NCI-H1436 treated with DMSO at 0.1 percent for 48 hours (cell line): ENCODE measurements around the gene VASN.
"Not testable (repeated sequence)": the region's sequence is repeated elsewhere in the genome, so short reads cannot be mapped to it uniquely, and the experiment has no call there.

ENCODE experiments used
- DNase-seq: peaks from one replicate; lab custom pipeline; 2025; lab: John Stamatoyannopoulos, UW

Gene VASN

DNA sequence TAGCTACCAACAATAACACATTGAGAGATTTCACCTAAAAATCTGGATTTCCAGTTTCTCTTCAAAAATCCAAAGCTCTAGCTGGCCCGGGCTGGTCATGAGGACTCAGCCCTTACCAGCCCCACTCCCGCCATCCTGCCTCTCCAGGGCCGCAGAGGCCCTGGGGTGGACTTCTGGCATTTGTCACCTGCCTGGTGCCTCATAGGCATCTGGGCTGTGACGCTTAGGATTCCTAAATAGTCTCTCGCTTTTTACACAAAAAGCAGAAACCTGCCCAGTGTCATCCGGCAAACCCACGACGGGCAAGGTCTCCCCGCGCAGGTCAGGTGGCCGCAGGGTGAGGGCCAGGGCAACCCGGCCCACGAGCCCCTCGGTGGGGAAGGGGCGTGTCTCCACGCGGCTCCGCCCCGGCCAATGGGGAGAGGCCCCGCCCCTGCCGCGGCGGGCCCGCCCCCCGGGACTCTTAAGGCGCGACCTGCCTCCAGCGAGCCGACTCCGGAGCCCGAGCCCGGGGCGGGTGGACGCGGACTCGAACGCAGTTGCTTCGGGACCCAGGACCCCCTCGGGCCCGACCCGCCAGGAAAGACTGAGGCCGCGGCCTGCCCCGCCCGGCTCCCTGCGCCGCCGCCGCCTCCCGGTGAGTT is at the start of gene VASN:
Gene VASN (plus strand): TSS at position 492 of the 644 bp plus-strand sequence. CDS start 9,030 bp downstream, outside the sequence.
- DNase-seq = no peak

DNA sequence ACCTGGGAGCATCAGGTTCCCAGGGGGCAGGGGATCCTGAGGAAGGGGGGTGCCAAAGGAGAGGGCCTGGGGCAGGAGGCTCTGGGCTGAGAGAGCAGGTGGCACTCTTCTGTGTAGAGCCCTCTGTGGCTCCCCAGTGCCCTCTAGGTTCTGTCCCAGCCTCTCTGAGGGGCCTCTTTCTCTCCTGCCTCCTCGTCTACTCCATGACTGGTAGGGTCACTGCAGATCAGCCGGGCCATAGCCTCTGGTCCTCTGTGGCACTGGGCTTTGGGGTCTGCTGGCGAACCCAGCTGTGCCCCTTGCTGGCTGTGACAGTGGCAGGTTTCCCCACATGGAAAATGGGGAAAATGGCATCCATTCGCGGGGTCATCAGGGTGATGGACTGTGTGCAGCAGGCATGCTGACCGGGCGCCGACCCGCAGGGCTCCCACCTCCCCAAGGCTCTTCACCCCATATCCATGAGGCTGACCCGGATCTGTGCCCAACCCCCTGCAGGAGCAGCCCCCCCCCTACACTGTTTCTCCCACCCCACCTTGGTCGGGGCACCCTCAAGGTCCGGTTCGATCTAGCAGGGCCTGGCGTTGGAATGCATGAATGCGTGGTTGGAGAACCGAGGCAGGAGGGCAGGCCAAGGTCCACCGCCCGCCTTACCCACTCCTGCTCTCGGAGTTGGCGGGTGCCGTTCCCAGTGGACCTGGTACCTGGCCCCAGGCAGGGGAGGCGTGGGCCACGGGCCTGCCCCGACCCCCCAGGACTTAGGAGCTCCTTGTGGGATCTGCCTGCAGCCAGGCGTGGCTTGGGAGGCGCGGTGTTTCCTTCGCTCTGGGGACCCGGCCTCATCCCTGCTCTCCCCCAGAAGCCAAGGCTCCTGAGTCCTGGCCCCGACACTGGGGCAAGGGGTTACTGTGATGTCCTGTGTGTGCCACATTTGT is 49.3 kb upstream of the VASN start:
- no peak for DNase-seq

DNA sequence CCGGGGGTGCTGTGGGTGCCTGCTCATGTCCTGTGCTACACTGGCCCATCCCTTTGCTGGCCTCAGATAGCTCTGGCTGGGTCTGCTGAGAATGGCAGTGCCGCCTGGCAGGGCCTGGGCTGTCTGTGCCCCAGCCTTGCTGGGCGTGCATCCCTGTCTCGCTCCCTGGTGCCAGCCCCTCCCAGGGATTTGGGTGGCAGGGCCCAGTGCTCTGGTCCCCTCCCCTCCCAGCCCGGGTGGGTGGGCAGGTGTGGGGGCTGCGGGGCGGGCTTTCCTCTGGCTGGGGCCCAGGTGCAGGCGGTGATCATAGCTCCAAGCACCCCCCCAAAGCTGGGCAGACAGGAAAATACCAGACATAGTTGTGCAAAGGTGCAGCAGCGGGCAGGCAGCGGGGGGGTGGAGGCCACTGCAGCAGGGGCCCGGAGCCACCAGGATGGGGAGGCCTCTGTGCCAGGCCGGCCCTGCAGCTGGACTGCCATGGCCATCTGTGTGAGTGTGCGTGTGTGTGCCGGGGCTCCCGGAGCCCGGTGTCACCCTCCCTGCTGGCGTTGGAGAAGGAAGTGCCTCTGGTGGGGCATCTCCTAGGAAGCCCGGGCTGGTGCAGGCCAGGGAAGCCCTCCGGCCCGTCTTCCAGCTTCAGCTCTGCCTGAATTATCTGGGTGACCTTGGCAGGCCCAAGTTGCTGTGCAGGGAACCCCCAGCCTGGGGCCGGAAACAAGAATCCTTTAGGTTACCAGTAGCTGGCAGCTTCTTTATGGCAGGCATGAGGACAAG is 48.4 kb upstream of the VASN start:
- DNase-seq = no peak

DNA sequence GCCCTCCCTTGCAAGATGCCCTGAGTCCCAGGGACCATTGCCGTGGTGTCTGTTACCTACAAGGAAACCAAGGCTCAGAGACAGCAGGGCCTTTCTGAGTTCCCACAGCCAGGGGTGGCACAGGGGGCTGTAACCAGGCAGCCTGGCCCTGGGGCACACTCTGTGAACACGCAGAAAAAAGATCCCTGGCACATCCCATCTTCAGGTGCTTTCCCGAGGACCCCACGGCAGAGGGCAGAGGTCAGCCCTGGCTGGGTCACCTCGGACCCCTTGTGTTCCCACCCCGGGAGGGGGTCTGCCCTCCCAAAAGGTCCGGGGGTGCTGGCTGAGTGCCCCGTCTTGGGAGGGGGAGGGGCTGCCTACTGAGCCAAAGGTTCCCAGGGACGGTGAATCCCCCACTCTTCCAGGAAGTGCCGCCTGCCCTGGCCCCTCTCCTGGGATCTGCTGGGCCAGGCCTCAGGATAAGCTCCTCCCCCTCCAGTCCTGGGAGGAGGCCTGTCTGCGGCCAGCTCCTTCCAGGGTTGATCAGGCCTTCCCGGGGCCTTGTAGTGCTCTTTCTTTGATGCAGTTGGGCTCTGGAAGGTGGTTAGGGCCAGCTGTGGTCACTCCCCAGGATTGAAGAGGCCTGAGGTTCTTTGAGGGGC is 47.7 kb upstream of the VASN start:
- no peak for DNase-seq

DNA sequence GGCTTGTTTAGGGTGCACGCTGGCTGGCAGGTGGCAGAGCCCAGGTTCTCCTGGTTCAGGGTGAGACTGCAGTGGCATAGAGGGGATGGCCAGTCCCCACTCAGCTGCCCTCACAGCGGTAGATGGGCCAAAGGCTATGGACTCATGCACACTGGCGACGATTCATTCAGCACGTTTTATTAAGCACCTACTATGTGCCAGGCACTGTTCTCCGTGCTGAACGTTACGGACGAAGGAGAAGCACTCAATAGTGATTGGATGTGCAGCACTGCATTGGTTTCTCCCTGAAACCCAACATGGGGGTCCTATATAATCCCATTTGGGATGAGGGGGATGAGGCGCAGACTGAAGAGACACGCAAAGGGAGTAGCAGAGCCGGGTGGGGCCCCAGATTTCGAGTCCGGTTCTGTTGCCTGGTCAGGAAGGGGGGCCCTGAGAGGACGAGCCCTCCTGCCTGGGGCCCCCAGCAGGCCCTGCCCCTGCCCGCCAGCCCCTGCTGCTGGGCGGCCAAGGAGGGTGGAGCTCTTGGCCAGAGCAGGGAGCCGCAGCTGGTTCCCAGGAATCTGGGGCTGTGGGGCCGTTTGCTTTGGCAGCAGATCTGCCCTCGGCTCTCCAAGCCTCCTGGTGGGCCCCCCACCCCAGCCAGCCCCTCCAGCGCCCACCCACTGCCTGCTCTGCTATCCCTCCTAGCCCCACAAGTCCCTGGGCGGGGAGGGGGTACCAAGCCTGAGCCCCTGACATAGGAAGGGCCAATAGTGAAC is 47.0 kb upstream of the VASN start:
- no peak for DNase-seq

DNA sequence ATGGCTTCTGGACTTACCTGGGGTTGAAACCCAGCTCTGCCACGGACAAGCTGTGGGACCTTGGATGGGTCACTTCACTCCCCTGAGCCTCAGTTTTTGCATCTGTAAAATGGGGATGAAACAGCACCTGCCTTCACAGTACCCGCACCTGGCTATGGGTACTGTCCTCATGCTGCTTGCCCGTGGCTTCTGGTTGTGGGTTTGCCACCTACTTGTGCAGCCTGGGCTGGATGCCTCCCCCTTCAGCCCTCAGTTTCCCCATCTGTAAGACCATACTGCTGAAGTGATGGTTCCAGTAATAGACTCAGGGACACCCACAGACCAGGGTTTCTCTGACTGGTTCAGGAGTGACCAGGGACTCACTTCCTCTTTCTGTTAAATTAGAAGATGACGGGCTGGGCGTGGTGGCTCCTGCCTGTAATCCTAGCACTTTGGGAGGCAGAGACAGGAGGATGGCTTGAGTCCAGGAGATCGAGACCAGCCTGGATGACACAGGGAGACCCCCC is 46.3 kb upstream of the VASN start:
- no peak for DNase-seq

DNA sequence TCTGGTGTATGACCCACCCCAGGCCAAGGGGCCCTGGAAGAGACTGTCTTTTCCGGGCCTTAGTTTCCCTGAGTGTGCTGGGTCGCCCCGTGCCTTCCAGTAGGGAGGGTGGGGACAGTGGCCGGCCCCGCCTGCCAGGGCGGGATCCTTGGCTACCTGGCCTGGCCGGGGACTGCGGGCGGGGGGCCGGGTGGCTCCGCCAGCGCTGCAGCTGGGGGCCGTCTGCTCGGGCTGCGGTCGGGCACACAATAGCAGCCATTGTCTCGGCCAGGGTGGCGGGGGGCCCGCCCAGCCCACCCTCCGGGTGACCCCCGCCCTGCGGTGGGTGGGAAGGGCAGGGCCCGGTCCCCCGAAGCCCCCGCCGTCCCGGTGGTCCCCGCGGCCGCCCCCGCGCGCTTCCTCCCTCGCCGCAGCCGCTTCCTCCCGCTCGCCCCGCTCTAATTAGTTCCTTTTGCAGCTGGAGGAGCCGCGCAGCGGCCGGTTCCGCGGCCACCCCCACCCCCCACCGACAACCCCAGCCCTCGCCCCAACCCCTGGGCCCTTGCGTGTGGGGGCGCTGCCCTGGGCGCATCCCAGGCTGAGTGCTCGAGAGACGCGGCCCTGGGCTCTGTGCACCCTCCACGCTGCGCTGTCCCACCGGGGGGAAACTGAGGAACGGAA is 44.1 kb upstream of the VASN start:
- DNase-seq = no peak

DNA sequence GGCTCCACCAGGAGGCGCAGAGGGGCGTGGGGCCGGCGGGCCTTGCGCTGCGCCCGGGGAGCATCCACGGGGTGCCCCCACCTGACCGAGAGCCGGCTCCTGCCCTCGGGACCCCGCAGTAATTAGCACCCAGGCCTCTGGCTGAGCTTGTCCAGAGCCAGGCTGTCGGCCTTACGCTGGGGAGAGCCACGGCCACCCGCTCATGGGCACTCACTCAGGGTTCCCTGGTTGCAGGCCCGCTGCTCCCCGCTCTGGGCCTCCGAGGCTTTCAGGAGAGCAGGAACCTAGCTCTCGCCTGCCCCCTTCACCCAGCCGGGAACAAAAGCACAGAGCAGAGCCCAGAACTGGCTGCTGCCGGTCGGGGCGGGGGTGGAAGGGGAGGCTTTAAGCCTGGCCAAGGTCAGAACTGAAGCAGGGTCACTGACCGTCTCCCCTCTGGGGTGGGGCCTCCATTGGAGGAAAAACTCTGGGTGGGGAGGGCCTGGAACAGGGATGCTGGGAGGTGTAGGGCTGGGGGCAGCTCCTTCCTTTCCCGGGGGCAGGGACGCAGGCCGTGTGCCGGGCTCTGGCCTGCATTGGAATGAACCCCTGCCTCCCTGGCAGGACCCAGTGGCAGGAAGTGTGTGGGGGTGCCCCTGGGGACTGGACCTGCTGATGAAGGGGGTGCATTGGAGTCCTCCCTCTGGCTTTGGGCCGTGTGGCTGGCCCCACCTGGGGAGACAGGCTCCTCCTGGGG is 43.4 kb upstream of the VASN start:
- no peak for DNase-seq

DNA sequence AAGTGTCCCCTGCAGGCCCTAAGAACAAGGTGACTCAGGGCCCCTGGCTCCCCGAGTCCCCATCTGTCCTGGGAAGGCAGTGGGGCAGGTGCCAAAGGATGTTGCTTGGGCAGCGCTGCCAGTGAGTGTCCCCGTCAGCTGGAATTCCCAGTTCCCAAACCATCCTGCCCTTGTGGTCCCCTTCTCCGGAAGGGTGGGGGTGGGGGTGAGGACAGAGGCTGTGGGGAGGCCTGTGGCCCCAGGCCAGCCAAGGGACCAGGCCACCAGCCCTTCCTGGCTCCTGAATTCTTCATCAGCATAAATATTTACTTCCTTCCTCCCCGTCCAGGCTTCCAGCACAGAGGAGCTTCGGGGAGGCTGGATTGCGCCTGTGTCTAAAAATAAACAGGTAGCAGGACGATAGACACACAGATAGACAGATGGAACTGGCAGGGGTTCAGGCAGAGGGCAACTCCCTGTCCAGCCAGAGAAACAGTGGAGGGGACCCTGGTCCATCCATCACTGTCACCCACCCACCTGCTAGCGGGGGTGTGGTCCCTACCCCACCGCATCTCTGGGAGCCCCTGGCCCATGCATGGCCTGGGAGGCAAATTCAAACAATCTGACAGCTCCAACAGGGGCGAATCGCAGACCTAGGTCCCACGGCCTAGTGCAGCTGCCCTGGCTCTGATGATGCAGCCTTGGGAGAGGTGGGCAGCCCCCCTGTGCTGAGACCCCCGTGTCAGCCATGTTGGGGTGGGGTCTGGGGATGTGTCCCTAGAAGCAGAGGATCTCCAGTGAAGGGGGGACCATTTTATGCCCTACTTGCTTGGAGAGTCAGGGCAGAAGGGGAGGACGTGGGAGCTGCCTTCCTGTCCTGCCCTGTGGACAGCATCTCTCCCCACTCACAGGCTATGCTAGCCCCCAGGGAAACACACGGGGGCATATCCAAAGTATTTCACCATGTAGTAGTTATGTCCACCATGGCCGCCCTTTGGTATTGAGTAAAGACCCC is 42.6 kb upstream of the VASN start:
- DNase-seq = no peak

DNA sequence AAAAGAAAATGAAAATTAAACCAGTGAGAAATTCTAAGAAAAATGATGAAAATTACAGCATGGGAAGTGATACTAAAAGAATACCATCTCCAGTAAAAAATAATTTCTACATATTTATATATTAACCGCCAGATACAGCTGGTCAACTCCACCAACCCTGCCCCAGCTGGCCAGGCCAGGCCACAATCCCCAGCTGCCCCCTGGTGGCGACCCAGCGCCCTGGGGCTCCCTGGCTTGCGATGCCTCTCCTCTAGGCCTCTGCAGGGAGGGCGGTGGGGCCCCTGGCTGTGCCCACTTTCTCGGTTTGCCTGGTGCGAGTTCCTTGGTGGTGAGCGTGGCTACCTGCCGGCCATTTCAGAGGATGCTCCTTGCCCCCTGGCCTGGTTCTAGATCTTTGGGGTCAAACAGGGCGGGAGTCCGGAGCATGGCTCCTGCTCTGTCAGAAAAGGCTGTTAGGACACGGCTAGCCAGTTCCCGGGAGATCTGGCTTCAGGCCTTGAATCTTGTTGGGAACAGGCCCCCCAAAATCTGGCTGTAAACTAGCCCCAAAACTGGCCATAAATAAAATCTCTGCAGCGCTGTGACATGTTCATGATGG is 41.3 kb upstream of the VASN start:
- DNase-seq = no peak

DNA sequence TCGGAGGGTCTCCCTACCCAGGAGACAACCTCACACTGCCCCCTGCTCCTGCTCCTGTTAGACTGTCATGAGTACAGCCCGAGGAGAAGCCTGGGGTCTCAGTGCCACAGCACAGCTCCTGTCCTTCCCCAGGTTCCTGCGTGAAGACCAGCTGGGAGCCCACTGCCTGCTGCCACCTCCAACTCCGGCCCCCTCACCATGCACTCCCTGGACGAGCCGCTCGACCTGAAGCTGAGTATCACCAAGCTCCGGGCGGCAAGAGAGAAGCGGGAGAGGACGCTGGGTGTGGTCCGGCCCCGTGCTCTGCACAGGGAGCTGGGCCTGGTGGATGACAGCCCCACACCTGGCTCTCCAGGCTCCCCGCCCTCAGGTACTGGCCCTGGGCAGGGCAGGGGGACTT is 39.6 kb upstream of the VASN start:
- DNase-seq = no peak

DNA sequence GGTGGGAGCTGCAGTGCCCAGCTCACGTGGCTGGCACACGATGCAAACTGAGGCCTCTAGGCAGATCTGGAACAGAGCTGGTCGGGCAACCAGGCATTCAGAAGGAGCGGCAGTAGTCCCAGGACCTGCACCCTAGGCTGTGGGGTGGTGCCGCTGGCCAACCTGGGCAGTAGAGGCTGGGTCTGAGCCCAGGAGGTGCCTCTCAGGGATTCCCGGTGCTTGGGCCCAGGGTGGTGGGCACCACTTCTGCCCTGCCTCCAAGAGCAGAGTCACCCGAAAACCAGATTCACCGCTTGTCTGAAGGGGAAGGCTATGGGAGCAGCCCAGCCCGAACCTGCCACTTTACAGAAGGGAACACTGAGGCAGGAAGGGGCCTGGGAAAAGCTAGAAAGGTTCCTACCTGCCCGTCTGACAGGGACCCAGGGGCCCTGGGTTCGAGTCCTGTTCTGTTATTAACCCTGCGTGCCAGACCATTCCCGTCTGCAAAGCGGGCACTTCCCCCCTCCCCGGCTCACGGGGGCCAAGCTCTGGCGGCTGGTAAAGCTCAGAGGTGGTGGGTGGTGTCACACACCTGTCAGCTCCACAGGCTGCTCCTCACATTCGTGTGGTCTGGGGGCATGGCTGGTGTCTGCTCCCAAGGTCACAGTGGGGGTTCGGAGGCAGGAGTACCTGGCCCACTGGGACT is 38.9 kb upstream of the VASN start:
- no peak for DNase-seq

DNA sequence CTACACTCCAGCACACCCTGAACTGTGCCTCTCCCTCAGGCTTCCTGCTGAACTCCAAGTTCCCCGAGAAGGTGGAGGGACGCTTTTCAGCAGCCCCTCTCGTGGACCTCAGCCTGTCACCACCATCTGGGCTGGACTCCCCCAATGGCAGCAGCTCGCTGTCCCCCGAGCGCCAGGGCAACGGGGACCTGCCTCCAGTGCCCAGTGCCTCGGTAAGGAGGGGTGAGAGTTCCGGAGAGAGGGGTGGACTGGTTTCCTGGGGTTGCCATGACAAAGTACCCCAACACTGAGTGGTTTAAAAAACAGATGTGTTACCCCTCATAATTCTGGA is 38.4 kb upstream of the VASN start:
- DNase-seq = no peak

DNA sequence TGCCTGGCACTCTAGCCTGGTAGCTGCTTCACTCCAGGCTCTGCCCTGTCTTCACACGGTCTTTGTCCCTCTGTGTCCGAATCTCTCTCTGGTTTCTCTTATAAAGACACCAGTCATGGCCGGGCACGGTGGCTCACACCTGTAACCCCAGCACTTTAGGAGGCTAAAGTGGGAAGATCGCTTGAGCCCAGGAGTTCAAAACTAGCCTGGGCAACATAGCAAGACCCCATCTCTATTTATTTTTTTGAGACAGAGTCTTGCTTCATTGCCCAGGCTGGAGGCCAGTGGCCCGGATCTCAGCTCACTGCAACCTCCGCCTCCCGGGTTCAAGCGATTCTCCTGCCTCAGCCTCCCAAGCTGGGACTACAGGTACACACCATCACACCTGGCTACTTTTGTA is 37.9 kb upstream of the VASN start:
- not testable (repeated sequence) for DNase-seq

DNA sequence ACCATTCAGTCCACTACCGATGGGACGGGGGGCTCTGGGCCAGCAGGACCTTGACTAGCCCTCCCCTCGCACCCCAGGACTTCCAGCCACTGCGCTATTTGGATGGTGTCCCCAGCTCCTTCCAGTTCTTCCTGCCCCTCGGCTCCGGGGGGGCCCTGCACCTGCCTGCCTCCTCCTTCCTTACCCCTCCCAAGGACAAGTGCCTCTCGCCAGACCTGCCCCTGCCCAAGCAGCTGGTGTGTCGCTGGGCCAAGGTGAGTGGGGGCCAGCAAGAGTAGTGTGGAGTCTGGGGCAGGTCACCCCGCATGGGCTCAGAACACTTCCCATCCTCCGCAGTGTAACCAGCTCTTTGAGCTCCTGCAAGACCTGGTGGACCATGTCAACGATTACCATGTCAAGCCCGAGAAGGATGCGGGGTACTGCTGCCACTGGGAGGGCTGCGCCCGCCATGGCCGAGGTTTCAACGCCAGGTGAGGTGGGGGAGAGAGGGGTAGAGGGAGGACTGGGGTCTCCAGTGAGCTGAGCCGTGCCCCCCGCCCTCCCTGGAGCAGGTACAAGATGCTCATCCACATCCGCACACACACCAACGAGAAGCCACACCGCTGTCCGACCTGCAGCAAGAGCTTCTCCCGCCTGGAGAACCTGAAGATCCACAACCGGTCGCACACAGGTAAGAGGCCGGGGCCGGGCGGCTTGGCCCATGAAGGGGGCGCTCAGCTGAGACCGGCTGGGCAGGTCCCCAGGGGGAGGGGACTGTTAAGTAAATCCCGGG is 36.7 kb upstream of the VASN start:
- DNase-seq = no peak

DNA sequence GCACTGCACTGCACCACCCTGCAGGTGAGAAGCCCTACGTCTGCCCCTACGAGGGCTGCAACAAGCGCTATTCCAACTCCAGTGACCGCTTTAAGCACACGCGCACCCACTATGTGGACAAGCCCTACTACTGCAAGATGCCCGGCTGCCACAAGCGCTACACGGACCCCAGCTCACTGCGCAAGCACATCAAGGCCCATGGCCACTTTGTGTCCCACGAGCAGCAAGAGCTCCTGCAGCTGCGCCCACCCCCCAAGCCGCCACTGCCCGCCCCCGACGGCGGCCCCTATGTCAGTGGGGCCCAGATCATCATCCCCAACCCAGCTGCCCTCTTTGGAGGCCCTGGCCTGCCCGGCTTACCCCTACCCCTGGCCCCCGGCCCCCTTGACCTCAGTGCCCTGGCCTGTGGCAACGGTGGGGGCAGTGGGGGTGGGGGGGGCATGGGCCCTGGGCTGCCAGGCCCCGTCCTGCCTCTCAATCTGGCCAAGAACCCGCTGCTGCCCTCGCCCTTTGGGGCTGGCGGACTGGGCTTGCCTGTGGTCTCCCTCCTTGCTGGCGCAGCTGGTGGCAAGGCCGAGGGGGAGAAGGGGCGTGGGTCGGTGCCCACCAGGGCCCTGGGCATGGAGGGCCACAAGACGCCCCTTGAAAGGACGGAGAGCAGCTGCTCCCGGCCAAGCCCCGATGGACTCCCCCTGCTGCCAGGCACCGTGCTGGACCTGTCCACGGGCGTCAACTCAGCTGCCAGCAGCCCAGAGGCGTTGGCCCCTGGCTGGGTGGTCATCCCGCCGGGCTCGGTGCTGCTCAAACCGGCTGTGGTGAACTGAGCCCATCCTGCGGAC is 34.7 kb upstream of the VASN start:
- DNase-seq = no peak
